Activated CD4-positive, CD25-positive, alpha-beta regulatory T cell treated with anti-CD3 and anti-CD28 coated beads, Interleukin-2, amount 50 U/mL, for 16 hours (primary cell): ENCODE data around the gene SNX8.

Source experiments
- DNase-seq: peaks from one replicate; pipeline ENCODE4 v3.0.0-alpha.2; 2020; ENCODE audit warnings: low read depth, low spot score

The SNX8 gene

DNA sequence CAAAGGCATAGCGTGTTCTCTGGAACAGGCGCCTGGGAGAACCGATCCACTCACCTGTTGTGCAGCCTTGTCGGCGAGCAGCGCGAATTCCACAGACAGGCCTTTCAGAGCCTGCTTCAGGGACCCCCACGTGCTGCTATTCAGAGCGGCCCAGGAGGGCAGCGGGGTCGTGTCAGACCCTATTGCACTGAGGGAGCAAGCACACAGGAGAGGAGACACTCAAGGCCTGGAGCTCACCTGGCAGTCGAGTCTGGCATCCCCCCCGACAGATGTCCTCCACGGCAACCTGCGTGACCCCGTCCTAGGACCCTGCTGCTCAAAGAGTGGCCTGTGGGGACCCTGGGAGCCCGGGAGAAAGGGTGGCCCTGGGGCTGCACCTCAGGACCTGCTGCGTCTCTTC is 51.1 kb downstream of the SNX8 start:
- no peak for DNase-seq

DNA sequence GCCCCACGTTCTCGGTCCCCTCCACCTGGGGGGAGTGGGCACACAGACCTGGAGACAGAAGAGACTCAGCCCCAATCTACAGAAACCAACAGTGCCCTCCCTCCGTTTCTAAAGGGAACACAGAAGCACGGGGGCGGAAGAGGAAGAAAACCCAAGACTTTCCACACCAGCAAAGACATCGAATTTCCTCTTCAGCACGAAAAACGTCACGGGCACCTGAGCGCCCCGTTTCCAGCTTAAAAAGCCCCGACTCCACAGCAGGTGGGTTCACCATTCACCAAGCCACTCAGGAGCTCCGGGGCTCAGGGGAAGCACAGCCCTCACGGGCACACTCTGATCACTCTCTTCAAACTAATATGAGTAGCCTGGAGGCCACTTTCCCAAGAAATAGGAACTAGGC is 52.6 kb downstream of the SNX8 start:
- no peak for DNase-seq

DNA sequence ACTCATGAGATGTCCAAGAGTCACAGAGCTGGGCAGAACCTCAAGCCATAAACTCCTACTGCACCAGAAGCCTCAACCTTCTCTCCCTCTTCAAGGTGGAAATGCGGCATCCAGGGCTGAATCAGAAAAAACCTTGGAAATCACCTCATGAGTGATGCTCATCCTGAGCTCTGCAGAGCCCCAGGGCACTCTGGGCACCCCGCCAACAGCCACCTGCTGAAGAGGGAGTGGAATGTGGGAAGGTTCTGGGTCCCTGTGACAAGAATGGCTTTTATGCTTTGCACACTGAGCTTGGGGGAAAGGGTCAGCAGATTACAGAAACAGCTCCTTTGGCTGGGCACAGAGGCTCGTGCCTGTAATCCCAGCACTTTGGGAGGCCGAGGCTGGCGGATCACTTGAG is 53.4 kb downstream of the SNX8 start:
- DNase-seq: no peak

DNA sequence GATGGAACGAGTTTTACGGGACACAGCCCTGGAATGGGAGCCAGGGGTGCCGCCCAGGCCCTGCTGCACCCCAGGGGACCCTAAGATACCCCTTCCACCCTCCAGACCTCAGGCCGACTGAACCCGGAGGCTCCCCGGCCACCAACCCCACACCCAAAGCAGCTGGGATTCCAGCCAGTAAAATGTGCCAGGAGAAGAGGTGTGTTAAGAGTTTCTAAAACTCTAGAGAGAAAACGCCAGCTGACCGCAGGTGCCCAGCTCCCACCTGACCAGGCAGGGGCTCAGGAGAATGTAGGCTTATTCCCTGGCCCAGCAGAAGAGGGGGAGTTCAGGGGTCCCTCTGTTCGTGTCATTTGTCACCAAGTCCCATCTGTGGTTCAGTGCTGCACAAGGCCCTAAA is 54.8 kb downstream of the SNX8 start:
- DNase-seq: no peak

DNA sequence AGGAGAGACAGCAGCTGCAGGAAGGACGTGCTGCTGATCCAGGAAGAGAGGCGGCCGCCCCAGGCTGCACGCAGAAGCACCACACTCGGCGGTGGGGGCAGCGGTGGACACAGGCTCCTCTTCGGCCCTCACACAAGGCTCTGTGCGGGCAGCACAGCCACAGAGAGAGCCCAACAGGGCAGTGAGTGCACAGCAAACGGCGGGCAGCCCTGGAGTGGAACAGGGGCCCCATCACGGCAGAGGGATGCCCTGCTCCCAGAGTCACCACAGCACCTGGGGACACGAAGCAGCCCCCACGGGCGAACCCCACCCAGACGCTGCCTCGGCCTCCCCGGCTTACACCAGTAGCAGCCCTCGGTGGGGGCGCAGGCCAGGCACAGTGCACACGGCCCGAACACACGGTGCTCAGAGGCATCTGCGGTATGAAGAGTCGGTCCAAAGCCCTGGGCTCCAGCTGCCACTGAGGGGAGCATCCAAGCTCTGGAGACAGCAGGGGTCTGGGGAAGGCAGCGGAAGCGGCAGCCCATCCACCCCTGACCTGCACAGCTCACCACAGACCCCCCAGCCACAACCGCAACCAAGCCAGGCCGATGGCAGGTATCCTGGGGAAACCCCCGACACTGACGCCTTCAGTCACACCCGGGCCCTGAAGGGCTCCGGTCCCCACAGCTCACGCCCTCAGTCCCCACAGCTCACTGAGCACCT is 55.4 kb downstream of the SNX8 start:
- no peak for DNase-seq

DNA sequence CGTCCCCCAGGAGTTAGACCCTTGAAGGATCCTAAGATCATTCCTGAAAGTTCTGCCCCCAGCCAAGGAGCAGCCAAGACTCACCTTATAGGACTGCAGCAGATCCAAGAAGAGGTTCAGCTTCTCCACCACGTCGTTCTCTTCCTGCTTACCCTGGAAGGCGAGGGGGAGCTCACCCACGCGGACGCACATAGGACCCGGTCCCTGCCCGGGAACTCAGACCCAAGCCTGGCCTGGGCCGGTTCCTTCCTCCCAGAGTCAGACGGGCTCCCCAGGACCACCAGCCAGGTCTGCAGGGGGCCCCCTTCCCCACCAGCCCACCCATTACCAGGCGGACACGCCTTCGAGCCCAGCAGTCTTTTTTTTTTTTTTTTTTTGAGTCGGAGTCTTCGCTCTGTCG is 56.6 kb downstream of the SNX8 start:
- no peak for DNase-seq

DNA sequence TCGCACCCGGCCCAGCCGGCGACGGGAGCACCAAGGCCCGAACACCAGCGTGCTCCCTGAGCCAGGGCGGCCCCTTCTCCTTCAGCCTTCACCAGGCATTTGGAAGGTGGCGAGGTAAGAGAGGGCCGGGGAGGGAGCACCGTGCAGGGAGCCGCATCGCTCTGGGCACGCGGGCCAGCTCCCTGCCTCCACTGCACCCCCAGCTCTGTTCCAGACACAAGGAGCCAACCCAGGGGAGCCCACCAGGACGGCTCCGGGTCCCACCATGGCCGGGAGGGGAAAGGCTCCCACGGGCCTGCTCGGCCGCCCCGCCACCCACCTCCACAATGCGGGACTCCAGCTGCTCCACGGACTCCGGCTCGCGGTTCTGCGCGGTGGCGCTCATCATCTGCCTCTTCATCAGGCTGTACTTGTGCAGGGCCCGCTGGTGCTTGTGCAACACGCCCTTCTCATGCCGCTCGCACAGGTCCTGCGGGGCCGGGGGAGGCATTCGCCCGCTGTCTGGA is 57.1 kb downstream of the SNX8 start:
- DNase-seq: no peak

DNA sequence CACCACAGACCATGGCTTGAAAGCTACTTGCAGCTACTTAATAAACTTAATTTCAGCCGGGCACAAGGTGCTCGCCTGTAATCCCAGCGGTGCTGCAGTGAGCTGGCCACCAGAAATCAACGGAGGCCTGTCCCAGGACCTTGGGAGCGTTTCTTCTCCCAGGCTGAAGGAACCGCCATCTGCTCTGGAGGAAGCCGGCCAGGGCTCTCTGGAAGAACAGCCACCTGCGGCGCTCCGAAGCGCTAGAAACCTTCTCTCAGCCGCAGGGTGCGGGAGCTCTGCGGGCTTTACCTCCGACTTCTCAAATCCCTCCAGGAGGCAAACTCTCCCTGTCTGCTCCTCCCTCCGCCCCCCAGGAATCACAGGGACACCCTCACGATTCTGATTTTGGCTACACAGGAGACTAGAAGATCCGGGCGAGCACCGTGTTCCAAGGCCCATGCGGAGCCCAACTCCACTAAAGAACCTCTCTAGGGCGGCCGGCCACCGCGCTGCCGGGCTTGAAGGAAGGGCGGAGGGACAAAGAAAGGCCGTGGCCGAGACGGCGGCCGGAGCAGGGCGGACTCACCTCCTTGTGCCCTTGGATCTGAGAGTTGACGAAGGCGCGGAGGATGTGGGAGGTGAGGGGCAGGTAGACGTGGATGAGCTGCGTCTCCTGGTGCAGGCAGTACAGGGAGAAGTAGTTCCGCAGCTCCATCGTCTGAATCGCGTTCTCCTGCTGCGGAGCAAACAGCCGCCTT is 57.8 kb downstream of the SNX8 start:
- no peak for DNase-seq

DNA sequence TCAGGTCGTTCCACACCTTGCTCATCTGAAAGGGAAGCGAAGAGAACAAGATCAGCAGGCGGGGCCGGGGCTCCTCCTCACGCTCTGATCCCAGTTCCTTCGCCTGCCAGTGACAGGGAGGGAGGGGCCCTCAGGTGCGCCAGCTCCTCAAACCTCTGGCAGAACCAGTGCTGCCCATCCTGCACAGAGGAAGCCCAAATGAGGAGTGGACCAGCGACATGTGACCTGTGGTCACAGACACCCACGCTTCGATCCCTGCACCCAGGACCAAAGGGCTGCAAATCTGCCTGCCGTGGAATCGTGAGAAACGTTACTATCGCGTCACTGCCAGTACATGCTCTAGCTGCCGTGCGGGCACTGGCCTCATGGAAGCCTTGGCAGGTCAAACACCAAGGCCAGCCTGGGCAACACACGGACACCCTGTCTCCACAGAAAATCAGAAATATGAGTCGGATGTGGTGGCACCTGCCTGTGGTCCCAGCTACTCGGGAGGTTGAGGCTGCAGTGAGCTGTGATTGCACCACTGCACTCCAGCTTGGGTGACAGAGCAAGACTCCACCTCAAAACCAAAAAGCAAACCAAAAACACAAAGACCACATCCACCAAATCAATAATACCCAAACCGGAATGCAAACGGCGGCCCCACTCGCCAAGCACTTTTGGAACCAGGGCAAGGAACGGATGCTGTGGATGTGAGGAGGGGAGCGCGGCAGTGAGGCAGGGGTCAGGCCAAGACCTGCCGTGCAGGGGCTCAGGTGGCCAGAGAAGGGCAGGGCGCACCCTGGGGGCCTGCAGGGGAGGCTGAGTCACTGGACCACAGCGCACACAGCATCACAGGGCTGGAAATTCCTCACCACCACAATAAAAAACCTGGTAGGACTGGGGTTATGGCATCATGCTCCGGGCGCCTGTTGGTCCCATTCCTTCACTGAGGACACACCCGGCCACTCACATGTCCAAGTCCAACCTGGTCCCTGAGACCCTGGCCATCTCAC is 58.8 kb downstream of the SNX8 start:
- no peak for DNase-seq

DNA sequence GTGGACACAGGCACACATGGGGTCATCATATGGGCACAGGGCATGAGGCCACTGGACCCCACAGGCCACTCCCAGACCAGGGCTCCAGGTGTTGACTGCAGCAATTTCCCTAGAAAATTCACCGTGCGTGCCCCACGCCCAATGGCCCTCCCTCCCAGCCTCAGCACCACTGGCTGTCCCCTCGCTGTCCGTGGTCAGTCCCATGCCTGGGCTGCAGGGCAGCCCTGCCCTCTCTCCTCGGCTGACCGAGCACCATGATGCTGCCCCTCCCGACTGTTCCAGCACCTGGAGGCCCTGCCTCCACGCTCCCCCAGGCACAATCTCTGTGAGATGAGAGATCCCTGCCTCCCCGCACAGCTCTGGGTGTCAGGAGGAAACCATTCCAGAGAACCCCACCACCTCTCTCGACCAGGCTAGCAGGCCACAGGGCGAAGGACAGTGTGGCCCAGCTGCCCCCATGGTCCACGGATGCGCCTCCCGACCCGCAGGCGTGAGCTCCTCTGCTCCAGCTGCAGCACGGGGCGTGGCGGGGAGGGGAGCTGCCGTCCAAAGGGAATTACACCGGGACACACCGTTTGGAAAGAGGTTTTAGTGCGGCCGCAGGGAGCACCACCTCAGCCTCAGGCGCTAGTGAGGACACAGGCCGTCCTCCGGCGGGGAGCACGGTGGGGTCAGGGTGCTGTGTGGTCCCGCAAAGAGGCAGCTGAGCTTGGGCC is 59.7 kb downstream of the SNX8 start:
- no peak for DNase-seq

DNA sequence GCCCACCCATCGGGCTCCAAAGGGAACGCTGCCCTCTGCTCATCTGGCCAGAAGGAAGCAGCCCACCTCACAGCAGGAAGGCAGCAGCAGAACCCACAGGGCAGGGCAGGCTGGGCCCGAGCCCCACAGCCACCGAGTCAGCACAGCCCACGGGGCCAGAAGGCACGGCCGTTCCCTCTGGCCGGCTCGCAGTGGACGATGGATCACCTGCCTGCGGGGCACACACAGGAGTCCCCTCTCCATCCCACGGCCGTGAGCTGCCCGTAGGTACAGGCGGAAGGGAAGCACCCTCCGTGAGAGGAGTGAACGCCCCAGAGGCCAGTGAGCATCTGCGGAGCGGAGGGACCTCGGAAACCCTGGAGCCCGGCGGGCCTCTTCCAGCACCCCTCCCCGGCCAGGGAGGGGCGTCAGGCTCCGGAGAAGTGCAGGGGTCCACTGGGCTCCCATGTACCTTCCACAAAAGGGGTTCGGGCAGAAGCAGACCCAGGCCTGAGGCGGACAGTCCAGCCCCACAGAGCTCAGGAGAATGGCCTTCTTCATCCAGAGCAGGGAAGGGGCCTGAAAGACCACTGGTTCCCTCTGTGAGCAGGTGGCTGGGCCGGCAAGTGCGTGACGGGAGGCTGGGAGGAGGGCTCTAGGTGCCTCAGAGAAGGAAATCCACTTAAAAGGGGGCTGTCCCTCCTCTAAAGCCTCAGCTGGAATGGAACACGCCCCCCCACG is 60.6 kb downstream of the SNX8 start:
- DNase-seq: no peak

DNA sequence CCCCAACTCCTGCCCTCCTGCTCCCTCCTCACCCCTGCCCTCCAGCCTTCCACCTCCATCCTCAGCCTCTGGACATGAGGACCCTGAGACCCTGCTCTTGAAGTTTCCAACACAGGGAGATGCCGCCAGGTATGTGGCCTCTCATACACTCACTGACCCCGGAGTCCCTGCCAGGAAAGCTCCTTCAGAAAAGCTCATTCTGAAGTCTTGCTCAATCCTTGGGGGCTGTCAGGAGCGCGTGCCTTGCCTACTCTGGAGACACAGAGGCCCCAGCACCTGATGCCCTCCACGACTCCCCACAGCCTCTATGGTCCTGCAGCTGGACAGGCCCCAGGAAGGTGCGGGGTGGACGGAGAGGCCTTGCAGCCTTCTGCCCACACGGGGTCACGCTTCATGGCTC is 61.2 kb downstream of the SNX8 start:
- no peak for DNase-seq

DNA sequence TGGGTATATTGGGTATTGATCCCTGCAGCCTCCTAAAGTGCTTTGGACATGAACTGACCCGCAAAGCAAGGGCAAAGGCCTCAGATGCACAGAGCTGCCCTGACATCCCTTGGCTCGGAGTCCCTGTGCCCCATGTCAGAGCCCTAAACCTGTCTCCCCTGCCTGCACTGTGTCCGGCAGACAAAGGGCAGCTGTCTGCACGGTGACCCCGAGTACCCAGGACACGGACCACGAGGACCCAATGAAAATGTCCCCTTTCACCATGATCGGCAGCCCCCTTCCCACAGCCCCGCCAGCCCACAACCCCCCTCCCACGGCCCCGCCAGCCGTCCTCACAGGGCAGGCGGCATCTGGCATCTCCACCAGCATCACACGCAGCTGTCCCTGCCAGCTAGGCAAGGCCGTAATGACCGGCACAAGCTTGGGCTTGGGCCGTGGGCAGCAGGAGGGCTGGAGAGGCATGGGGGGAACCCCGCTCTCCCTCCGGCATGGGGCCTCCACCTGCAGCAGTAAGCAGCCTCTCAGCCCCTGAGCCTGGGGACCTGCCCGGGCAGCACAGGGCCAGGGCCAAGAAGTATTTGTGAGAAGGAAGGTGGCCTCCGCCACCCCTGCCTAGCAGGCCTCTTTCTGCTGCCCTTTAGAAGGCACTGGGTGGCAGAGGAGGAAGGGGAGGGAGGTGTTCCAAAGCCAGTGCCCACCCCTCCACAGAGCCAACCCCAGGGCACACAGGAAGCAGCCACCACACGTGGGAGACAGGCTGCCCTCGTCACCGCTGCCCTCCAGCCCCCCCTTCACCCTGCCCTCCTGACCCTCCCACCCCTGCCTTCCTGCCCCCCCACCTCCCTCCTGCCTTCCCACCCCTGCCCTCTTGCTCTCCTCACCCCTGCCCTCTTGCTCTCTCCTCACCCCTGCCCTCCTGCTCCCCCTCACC is 62.1 kb downstream of the SNX8 start:
- no peak for DNase-seq

DNA sequence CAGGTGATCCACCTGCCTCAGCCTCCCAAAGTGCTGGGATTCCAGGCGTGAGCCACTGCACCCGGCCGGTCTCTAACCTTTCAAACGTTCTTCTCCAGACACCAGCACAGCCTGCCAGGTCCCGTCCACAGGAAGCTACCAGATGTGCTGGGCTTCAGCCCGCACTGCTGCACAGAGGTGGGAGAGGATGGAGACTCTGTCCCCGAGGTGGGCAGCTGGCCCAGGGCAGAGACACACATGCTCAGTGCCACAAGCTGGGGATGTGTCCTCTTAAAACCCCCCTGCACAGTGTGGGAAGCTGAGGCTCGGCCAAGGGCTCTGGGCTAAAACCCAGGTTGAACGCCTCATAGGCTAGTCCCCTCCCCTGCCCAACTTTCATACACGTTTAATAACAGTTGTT is 62.9 kb downstream of the SNX8 start:
- no peak for DNase-seq

DNA sequence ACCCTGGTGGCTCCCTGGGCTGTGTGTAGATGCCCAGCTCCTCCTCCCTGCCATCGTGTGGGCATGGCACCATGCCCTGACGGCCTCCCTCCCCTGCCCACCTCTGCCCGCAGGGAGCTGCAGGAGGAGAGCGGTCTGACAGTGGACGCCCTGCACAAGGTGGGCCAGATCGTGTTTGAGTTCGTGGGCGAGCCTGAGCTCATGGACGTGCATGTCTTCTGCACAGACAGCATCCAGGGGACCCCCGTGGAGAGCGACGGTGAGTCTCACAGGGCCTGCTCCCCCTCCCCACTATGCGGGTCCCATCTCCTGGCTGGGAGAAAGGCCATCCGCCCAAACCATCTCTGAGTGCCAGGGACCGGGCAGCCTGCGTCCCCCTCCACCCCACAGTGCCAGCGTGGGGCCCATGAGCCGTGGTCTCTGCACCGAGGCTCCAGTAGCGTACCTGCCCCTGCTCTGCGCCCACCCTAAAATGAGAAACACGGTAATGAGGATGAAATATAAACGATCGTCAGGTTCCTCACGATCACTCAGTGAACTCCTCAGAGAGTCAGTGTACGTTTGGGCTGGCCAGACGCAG is 64.4 kb downstream of the SNX8 start:
- DNase-seq: no peak

DNA sequence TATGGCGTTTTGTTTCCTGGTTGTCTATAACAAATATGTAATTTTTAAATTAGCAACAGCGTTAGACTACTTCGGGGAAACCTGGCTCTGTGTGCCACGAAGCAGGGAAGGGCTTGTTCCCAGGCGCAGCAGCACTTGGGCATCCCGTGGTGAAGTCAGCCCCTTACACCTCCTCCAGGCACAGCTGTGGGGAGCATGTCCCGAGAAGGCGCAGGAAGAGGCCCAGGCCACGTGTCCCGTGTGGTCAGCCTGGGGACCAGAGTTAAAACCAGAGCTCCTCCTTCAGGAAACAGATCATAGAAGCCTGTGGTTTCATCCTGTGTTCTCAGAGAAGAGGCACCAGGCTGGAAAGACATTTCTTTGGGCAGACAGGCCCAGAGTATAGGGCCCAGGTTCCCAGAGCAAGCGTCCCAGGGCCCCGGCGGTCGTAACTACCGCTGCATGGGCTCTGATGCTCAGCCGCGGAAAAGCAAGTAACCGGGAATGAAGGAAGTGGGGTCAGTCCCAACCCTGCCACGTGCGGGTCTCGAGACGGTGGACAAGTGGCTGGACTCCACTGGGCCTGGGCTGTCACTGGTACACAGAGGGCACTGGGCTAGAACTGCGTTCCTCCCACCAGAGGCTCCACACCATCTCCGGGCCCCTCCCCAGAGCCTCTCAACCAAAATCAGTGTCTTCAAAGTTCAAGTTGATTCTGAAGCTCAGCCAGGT is 65.1 kb downstream of the SNX8 start:
- no peak for DNase-seq

DNA sequence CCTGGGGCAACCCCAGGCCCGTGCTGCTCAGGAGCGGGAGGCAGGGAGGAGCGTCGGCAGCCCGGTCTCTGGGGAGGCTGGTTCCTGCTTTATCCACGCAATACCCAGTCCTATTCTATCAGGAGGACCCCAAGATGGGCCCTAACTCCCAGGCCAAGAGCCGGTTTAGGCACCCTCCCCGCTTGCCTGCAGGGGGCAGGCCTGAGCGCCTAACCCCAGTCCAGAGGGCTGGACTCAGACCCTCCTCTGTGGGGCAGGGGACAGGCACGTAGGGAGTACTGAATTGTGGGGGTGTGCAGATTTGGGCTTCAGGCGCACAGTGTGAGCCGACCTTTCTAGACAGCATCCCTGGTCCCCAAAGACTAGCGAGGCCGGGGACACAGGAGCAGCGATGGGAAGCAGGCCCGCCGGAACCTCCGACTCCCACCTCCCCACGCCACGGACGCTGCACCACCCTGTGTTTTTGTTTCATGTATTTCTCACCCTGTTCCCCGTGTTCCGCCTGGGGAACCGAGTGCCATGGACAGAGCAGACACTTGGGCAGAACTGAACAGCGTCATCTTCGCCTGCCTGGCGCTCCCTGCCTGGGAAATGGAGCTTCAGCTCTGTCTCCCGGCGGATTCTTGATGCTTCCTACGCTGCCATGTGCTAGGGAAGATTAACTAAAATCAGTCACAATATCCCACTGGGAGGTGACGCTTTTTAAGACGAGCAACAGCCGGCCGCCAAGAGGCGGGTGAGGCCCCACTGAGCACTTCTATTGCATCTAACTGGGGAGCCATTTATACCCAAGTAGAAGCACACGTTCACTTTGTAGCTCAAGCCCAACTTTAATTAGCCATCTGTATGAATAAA is 66.9 kb downstream of the SNX8 start:
- no peak for DNase-seq
